Stimulated activated CD8-positive, alpha-beta memory T cell treated with anti-CD3 and anti-CD28 coated beads, Interleukin-12 subunit alpha, Interleukin-12 subunit beta, amount 100 ng/mL, for 24 hours (primary cell): Measurements from ENCODE around the gene DHDH.

ENCODE experiments used
- DNase-seq: peaks from one replicate; pipeline ENCODE4 v3.0.0-alpha.2; 2020; ENCODE audit errors: extremely low read depth

DHDH gene

GRCh38 chr19:48966541-48967345 is 33.2 kb downstream of the DHDH start:
- no peak for DNase-seq

- no peak for DNase-seq
Observed at GRCh38 chr19:48967346-48968178, 34.1 kb downstream of the DHDH start.

DNA sequence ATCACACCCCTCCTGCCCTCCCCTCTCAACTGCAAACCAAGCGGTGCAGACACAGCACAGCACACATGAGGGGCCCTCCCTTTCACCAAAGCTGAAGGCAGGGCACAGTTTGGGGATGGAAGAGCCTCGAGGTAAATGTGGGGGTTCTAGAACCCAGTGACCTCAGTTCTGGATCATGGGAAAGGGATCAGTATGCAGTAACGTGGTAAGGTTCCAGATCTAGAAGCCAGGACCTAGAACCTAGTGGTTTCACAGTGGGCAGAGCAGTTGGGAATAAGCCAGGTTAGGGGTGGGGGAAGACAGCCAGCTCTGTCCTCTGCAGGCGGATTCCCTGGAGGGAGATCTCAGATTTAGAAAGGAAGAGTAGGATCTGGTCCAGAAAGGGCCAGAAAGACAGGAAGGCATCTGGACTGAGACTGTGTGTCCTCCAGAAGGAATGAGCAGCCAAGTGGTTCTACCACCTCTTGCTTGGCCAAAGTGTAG is 34.7 kb downstream of the DHDH start:
- DNase-seq, result no peak

- no peak for DNase-seq
Observed at GRCh38 chr19:48968813-48969218, 35.3 kb downstream of the DHDH start.

- no peak for DNase-seq
Observed at GRCh38 chr19:48969276-48970138, 36.0 kb downstream of the DHDH start.

- DNase-seq, result no peak
Observed at GRCh38 chr19:48970139-48970766, 36.8 kb downstream of the DHDH start.

- peak; percentile 50 for DNase-seq
Observed at GRCh38 chr19:48970923-48971395, 37.5 kb downstream of the DHDH start.

- DNase-seq, result no peak
Observed at GRCh38 chr19:48975947-48976847, 42.7 kb downstream of the DHDH start.

GRCh38 chr19:48977061-48977460 is 43.6 kb downstream of the DHDH start:
- no peak for DNase-seq

DNA sequence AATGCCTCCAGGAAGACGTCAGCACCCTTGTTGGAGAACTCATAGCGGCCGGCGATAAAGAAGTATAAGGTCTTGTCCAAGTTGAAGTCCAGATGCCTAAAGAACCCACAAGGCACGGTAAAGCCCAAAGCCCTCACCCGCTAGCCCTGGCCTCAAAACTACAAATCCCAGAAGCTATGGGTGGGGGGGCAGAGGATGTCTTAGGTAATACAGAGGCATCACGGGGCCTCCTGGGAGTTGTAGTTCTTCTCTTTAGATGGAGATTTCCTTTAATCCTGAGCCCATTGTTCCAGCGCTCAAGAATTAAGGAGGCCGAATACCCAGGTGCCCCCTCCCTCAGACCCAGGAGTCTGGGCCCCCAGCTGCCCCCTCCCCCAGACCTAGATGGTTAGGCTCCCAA is 48.8 kb downstream of the DHDH start:
- DNase-seq, result no peak

DNA sequence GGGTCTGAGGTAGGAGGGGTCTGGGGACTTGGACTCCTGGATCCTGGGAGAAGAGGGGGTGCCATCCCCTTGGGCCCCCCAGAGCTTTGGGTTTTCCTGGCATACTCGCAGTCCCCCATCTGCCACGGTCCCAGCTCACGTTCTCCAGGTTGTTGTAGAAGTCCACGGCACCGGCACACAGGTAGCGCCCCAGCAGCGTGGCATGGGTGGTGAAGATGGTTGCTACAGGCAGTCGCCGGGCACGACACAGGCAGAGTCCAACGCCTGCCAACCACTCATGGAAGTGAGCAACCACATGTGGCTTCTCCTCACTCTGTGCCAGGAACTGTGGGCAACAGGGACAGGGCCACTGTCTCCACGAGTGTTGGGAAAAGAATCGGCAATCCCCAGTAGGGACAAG is 52.2 kb downstream of the DHDH start:
- DNase-seq, result no peak

- DNase-seq, result no peak
Observed at GRCh38 chr19:48986211-48986610, 52.7 kb downstream of the DHDH start.

DNA sequence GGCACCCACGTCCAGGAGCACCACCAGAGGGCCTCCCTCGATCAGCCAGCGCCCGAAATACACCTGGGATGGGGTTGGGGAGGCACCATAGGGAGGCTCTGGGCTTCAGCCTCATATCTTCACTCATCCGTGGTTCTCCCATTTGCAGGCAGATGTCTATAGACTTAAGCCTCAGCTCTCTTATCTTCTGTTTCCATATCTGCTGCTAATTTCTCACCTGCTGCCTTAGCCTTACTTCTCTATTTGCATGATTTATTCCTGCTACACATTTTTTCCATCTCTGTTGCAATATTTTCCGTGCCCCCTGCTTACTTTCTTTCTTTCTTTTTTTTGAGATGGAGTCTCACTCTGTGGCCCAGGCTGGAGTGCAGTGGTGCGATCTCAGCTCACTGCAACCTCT is 53.8 kb downstream of the DHDH start:
- DNase-seq, result no peak

DNA sequence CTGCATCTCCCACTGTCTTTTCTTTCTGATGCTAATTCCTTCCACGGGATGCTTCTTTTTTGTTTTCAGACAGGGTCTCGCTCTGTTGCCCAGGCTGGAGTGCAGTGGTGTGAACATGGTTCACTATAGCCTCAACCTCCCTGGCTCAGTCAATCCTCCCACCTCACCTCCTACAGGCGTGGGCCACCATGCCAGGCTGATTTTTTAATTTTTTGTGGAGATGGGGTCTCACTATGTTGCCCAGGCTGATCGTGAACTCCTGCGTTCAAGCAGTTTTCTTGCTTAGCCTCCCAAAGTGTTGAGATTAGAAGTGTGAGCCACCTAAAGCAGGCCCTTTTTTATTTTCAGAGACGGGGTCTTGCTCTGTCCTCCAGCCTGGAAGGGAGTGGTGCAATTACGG is 54.8 kb downstream of the DHDH start:
- no peak for DNase-seq

GRCh38 chr19:48988860-48989259 is 55.4 kb downstream of the DHDH start:
- DNase-seq, result no peak

GRCh38 chr19:48989701-48990291 is 56.3 kb downstream of the DHDH start:
- DNase-seq, result no peak

DNA sequence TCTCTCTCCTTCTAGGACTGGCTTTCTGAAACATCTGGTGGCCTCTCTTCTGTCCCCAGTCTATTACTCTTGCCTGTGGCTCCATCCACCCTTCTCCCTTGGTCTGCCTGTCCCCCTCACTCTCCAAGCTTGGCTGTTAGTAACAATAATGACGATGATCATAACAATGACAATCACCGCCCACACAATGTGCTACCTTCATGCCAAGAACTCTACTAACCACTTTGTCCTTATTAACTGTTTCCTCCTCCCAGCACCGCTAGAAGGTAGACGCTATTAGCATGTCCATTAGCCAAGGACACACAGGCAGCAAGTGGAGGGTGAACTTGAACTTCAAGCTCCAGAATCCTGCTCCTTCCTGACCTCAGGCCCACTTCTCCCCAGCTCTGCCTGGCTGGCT is 56.9 kb downstream of the DHDH start:
- DNase-seq, result no peak

DNA sequence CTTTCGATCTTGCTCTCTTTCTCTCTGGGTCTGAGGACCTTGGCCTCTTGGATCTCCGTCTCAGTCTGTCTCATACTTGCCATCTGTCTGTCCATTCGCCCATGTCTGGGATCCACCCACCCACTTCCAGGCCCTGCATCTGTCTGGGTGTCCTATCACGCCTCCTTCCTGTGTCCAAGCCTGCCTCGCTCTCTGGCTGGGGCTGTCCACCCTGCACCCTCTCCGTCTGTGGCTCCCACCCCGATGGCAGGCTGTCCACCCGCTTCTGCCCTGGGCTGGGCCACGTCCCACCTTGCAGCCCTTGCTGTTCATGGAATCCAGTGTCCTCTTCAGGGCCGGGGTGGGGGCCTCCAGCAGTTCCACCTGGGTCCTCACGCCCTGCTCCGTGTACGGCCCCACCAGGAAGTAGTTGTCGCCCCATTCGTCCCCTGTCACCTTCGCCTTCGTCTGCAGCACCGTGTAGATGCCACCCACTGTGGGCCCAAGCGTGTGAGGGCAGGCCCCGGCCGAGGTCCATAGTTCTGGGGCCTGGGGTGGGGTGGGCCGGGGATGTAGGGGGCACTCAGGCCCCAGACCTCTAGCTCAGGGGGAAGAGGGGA is 57.6 kb downstream of the DHDH start:
- DNase-seq, result no peak

DNA sequence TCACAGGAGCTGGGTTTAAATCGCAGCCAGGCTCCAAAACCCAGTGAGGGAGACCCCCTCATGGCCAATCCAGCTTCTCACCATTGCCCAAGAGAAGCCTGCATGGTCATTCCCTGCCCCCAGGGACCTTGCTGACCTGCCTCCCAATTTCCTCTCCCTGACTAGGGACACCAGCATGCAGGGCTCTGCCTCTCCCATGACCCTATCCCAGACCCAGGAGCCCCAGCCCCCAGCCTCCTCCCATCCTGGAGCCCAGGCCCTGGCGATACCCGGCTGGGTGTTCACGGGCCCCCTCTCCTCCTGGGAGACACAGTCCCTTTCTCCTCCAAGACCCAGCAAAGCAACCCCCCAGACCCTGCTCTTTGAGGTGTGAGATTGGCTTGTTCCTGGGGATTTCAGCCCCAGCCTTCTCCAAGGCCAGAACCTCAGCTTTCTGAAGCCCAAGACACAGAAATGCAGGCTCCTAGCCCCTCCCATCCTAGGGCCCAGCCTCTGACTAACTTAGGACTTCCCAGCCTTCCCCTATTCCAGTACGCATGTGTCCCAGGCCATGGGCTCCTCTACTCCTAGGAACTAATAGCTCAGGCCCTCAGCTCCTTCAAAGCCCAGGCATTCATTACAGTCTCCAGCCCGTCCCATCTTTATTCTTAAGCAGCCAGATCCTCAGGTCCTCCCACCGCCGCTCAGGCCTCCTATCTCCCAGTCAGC is 58.5 kb downstream of the DHDH start:
- DNase-seq, result no peak
